GM18498 (cell line): ENCODE measurements around the gene MTMR3.
A peak's percentile ranks its signal among the peaks of the same experiment; 100 is the strongest.
"Not testable (repeated sequence)": the region's sequence is repeated elsewhere in the genome, so short reads cannot be mapped to it uniquely, and the experiment has no call there.

Experiments
- ATAC-seq: cut with Tn5 transposase; IDR thresholded peaks from one replicate; pipeline ENCODE4 v1.9.1; 2021; ENCODE audit warnings: mild to moderate bottlenecking, moderate library complexity; ENCODE audit not compliant: unreplicated experiment

MTMR3 gene

DNA sequence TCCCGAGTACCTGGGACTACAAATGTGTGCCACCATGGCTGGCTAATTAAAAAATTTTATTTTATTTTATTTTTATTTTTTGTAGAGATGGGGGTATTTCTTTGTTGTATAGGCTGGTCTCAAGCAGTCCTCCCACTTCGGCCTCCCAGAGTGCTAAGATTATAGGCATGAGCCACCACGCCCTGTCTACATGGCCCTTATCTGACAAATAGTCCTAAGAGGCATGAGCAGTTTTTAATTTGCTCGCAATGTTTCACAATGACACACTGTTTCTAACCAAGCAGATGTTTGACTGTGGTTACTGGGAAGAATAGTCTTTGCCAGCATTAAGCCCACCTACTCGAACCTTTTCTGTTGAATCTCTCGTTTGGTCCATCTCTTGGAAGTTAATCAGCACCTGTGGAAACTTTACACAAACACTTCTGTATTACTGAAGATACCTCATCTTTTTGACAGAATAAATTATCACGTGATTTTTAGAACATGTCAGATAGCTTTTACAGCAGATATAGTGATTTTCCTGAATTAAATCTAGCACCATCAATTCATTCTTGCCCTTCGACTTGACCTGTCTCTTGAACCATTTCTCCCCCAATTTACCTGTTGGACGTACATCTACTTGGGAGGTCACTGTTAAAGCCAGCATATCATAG is 71.4 kb downstream of the MTMR3 start:
- no peak for ATAC-seq

DNA sequence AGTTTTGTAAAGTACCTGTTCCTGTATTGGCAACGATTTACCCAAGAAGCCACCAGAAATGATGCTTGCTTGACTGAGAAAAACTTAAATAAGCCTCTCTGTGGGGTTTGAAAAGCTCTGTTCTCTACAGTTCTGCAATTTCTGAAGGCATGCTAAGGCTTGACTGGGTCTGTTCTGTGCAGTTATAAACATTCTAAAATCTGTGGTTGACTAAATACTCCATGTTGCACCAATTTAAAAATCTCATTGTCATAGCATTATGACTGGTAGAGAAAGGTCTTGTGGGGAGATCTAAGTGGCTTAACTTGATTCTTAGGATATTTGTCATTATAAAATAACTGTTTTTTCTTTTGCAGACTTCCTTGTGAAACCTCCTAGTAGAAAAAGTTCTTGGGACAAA is 73.7 kb downstream of the MTMR3 start:
- ATAC-seq: no peak

DNA sequence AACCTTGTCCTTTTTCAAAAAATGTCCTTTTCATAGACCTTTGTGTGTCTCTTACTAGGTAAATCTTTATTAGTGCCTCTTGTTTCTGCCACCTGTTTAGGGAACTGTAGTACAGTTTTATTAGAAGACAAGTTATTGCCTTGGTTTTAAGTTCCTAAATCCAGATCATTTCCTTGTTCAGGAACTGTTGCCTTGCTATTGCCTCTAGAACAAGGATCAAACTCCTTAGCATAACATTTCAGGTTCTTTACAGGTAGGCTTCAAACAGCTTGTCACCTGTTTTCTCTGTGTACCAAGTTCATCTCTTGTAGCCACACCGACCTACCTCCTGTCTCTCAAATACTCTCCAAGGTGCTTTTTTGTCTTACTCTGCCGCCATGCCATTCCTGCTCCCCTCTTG is 75.2 kb downstream of the MTMR3 start:
- ATAC-seq: no peak

DNA sequence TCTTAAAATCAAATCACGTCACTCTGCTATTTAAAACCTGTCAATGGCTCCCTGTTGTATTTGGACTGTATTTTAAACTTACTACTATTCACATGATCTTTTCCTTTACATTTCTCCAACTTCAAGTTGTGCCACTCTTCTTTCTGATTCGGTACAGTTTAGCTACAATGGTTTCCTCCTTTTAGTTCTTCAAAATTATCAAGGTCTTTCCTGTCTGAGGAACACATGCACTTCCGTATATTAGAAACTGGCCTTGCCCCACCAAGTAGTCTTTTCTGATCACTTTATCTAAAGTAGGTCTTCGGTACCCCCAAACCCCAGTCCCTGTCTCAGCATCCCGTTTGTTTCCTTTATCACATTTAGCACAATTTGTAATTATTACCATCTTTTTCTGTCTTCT is 81.8 kb downstream of the MTMR3 start:
- no peak for ATAC-seq

DNA sequence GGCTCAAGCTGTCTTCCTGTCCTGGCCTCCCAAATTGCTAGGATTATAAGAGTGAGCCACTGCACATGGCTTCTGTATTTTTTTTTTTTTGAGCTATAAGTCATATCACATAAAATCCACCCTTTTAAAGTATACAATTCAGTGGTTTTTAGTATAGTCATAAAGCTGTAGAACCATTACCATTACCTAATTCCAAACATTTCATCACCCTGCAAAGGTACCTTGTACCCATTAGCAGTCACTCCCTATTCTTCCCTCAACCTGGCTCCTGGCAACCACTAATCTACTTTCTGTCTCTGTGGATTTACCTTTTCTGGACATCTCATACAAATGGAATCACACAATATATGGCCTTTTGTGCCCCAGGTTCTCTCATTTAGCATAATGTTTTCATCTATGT is 84.5 kb downstream of the MTMR3 start:
- ATAC-seq: no peak

DNA sequence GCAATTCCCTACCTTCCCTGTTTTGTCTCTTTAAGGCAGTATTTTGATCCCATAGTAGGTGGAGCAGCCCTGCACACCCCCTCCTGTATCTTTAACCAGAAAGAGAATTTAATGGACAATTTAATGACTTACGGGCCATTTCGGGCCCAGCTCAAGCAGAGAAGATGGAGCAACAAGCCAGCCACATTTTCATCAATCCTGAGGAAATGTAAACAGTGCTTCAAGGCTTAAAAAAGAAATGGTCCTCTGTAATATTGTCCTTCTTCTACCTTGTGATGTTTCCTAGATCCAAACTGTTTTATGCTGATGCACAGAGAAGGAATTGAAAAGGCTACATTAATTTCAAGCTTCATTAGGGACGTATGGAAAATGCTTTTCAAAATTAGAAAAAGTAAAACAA is 88.6 kb downstream of the MTMR3 start:
- no peak for ATAC-seq

DNA sequence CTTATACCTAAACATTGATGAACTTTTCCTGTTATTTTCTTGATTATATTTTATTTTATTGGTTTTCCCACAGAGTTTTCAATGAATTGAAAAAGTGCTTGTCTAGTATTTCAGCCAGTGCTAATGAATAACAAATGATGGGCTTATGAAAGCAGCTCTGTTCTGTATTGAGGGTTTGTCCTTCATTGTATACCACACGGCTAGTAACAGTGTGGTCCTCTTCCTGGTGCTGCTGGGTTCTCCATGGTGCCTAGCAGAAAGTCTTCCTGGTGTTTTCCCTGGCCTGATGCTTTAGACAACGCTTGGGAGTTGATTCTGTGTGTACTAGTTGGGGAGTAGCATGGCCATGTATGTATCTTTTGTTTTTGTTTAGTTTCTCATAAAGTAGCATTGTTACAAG is 89.1 kb downstream of the MTMR3 start:
- no peak for ATAC-seq

DNA sequence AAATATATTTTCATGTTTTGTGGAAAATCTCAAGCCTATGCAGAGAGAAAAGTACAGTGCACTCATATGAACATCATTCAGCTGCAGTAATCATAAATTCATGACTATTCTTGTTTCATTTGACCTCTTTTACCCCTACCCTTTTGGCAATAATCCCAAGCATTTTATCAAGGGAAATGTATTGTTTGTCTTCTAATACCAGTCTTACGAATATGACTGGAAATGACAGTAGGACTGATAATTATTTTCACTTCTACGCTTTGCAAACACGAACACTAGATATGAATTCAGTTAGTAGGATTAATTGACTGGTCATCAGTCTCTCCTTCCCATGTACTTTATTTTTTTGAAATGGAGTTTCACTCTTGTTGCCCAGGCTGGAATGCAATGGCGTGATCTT is 90.3 kb downstream of the MTMR3 start:
- no peak for ATAC-seq

DNA sequence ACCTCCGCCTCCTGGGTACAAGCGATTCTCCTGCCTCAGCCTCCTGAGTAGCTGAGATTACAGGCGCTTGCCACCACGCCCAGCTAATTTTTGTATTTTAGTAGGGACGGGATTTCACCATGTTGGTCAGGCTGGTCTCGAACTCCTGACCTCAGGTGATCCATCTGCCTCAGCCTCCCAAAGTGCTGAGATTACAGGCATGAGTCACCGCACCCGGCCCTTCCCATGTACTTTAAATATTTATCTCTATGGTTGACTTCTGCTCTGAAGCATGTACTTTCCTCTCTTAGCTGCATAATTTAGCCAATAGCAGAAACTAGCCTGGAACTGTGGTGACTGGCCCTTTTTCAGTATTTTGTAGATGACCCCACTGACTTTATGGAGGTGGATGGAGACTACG is 90.7 kb downstream of the MTMR3 start:
- ATAC-seq: not testable (repeated sequence)

DNA sequence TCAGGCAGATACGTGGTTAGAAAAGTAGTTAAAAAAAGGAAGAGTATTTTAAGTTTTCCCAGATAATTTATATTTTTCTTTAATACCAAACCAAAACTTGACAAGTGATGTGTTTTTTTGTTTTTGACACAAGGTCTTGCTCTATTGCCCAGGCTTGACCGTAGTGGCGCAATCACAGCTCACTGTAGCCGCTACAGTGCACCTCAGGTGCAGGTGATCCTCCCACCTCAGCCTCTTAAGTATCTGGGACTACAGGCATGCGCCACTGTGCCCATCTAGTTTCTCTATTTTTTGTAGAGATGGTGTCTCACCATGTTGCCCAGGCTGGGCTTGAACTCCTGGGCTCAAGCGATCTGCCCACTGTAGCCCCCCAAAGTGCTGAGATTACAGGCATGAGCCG is 92.5 kb downstream of the MTMR3 start:
- ATAC-seq: no peak

DNA sequence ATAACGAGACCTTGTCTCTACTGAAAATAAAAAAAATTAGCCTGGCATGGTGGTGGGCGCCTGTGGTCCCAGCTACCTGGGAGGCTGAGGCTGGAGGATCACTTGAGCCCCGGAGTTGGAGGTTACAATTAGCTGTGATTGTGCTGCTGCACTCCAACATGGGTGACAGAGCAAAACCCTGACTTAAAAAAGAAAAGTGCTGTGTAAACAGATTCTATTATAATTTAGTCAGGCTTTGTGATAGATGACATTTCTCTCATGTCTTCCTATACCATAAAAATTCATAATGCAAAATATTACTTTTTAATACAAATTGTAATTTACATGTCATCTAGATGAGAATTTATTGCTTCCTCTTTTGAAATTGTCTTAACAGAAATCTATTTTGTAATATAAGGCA is 94.1 kb downstream of the MTMR3 start:
- ATAC-seq: no peak

DNA sequence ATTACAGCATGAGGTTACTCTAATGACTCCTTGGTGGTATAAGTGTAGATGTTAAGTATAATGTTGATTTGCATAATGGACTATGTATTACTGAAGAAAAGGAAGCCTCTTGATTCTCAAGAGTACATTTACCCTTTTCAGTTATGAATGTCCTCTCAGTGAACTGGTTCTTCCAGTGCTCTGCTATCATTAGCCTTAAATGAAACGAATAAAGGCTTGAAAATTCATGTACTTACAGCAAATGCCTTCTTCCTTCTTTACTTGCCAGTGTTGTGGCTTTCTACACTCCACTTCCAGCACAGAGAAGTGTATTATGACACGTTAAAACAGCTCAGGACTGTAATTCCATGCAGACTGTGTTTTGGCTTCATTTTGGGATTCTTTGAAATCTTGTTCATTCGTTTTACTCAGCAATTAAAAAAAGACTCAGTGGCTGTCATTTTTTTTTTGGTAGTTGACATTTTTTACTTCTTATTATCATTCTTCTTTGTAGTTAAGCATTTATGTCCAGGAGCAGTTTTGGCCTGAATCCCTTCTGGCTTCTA is 96.9 kb downstream of the MTMR3 start:
- ATAC-seq: peak; percentile 79

DNA sequence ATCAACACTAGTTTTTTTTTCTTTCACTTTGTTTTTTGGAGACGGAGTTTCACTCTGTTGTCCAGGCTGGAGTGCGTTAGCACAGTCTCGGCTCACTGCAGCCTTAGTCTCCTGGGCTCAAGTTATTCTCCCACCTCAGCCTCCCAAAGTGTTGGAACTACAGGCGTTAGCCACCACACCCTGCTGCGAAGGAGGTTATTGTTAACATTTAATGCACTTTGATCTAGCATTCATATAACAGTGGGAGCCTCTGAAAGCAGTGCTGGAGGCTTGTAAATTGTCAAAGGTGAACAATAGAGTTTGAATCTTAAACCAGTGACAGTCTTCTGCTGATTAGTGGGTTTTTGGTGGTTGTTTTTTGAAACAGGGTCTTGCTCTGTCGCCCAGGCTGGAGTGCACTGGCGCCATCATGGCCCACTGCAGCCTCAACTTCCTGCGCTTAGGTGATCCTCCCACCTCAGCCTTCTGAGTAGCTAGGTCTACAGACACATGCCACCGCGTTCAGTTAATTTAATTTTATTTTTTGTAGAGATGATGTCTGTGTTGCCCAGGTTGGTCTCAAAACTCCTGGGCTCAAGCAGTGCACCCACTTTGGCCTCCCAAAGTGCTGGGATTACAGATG is 100.4 kb downstream of the MTMR3 start:
- ATAC-seq: no peak

DNA sequence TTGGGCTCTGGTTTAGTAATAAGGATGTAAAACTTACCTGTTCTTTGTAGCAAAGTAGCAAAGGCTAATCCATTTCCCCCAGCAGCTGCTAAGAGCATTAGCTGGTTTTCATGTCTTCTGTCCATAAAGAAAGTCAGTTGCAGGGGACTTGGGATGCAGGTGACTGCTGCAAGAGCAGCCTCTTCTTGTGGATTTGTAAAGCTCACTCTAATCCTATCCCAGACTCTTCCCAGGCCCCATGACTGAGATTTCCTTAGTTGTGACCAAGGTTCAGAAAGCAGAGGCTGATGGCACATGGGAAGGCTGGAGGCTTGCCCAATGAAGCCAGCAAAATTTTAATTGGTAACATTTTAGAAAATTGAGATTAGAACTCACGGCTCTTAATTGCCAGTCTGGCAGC is 102.9 kb downstream of the MTMR3 start:
- no peak for ATAC-seq

DNA sequence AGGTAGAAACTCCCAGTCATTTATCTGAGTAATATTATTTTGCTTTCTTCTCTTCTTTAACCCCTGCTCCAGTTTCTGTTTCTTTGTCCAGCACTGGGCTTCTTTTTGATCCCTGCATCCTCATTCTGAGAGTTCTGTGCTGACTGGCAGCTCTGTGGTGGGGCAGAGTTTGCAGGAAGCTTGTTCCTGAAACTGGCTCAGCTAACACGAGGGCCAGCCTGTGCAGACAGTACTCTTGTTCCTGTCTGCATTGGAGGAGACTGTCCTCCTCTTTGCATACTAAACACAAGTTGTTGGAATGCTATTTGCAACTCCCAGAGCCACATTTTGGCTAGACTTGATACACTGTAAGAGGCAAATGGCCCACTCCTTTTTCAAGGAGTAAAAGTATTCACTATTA is 104.2 kb downstream of the MTMR3 start:
- no peak for ATAC-seq

DNA sequence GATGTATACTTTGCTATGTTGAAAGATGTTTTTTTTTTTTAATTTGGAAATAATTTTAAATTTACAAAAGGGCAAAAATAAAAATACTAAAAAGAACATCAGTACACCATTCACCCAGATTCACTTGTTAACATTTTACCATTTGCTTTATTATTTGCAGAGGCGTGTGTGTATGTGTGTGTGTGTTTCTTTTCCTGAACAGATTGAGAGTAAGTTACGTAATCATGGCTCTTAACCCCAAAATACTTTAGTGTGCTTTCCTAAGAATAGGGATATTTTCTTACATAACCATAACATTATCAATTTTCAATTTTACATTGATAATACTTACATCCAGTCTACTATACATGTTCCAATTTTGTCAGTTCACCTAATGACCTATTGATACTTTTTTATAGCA is 105.7 kb downstream of the MTMR3 start:
- ATAC-seq: no peak

DNA sequence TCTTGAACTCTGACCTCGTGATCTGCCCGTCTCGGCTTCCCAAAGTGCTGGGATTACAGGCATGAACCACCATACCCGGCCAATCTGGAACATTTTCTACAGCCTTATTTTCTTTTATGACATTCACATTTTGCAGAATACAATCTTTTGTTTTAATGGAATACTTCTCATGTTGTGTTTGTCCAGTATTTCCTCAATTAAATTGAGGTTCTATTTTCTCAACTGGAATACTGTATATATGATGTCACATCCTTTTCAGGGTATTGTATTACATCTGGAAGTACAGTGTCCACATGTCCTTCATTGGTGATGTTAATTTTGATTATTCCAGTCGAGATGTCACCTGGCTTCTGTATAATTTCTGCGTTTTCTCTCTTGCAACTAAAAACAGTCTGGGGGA is 106.5 kb downstream of the MTMR3 start:
- no peak for ATAC-seq

DNA sequence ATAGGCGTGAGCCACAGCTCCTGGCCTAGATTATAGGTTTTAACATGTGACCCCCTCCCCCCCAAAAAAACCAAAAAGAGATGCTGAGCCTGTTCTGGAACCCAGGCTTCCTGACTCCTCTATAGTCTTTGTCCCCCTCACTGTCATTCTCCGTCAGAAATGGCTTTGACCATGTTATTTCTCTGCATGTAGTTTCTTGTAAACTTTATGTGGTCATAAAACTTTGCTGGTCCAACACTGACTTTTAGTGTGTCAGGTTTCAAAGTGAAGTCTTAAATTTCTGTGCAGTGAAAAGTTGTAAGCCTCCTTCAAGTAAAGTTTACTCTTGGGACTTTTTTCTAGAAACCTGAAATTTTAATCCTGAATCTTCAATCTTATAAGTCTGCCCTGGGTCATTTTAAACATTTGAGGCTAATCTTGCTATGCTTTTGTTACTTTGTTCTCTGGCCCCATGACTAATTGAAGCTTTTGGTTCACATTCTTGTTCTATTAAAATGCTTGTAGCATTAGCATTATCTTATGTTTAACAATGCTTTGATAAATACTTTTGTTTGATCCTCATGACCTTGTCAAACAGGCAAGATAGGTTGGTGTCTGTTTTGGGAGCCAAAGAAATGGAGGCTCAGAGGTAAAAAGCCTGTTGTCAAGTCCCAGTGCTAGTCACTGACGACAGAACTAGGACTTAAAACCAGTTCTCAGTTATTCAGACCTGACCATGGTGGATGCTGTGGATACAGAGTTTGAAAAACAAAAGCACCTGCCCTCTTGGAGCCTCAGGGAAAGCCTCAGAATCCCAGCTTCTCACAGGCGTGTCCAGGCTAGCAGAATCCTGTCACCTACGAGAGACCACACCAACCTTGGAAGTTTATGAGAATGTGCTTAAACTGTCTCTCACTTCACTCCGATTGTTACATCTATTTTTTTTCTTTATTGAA is 109.6 kb downstream of the MTMR3 start:
- no peak for ATAC-seq

DNA sequence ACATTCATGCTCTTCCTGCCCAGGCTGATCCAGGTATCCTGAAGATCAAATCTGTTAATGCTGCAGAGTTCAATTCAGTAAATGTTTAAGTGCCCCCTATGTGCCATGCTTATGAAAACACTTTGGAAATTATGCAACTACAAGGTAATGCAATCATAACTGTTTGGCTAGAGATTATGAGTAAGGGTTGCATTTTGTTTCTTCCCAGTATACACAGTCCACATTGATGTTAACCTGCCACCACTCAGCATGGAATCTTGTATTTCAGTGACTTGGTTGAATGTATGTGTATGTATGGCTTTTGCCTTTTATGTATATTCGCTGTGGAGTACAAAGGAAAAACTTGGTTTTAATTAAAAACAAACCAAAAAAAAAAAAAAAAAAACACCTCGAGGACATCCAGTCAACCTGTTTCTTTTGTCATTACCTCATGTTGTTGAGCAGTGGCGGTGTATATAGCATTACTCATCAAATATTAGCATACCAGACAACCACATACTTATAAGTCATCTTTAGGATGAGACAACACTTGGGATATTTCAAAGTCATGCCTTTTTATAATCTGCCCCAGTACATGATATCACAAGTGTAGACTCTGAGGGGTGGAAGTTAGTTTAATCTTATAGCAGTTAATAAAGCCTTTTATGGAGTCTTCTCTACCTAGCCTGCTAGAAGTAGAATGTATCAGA is 111.2 kb downstream of the MTMR3 start:
- no peak for ATAC-seq

DNA sequence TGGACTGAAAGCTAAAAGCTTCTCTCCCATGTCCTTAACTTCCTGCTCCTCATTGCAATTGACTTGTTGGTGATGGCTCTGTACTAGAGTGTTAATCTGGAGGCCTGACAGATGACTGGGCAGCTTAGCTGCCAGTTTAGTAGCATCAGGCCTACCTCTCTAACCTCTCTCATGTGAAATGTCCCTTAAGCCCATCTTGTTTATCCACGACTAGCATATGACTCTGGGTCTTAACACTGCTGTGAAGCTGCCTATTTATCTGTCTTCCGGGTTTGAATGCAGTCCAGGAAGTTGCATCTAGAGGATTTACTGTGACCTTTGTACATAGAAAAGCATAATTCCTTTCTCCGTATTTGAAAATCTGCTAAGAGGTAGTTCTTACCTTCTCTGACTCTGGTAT is 112.0 kb downstream of the MTMR3 start:
- ATAC-seq: no peak

DNA sequence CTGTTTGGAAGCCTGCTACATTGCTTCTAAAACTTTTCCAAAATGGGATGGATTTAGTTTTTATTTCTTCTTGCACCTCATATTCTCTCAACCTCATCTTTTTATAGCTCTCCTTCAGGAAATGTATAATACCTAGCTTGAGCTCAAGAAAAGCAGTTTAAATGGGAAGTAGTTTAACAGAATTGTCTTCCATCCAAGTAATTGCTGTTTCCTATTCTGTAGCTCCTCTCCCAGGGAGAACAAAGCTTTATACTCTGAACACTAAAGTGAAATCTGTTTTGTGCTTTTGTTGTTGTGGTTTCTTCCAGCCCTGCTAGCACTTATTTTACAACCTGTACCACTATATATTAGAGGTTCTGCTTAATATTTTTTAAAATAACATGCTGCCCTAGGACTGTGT is 114.1 kb downstream of the MTMR3 start:
- ATAC-seq: no peak
